Stimulated activated CD8-positive, alpha-beta memory T cell treated with anti-CD3 and anti-CD28 coated beads, Interleukin-12 subunit alpha, Interleukin-12 subunit beta, amount 100 ng/mL, for 1 hour (primary cell): ENCODE results near the gene AMMECR1L.
A peak's percentile ranks its signal among the peaks of the same experiment; 100 is the strongest.
"Not testable (repeated sequence)": the region's sequence is repeated elsewhere in the genome, so short reads cannot be mapped to it uniquely, and the experiment has no call there.

ENCODE experiments used
- DNase-seq: peaks from one replicate; pipeline ENCODE4 v3.0.0-alpha.2; 2020; ENCODE audit warnings: low read depth

Gene AMMECR1L

GRCh38 chr2:127885780-127886592, at the start of gene AMMECR1L:
AMMECR1L (minus strand) TSS chr2:127885956; CDS start chr2:127874234, 11,722 bp downstream.
- DNase-seq: peak; percentile 49

DNA sequence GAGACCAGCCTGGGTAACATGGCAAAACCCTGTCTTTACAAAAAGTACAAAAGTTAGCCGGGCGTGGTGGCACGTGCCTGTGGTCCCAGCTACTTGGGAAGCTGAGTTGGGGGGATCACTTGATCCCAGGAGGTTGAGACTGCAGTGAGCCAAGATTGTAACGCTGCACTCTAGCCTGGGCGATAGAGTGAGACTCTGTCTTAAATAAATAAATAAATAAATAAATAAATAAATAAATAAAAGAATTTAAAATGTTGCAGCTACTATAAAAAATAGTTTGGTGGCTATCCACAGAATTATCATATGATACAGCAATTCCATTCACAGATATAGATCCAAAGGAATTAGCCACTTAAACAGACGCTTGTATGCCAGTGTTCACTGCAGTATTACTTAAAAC, 49.6 kb upstream of the AMMECR1L start:
- no peak for DNase-seq

DNA sequence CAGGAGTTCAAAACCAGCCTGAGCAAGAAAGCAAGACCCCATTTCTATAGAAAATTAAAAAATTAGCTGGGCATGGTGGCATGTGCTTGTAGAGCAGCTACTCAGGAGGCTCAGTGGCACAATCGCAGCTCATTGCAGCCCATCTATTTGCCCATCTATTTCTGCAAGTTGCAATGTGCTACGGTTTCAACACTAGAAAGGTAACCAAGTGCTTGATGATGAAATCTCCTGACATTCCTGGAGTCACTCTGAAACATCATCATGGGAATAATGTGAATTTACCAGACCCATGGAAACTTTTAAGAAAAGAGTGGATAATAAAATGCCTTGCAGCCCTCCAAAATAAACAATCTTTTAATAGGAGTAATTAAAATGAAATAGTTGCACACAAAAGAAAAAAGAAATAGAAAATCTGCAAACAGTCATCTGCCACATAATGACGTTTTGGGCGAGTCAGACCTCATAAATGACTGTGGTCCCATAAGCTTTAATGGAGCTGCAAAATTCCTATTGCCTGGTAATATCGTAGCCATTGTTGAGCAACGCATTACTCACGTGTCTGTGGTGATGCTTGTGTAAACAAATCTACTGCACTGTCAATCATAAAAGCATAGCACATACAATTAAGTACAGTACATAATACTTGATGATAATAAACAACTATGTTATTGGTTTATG, 46.6 kb upstream of the AMMECR1L start:
- no peak for DNase-seq

- DNase-seq: no peak
These were observed 43.7 kb upstream of the AMMECR1L start for GRCh38 chr2:127929449-127929848.

DNA sequence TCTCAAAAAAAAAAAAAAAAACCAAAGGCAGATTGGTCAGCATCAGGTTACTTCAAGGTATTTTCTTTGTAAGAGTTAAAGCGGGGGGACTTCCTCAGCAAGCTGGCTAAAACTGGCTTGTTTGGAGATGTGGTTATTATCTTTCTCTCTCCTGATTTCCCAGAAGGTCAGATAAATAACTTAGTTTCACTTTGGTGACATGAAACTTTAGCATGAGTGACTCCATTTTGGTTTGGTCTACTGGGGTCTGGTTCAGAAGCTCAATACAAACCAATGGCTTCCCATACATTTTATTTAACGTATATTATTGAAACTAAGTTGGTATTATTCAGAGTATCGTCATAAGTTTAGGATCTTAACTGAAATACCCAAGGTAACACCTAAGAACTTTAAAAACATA, 41.6 kb upstream of the AMMECR1L start:
- DNase-seq: no peak

GRCh38 chr2:127917916-127918315, 32.2 kb upstream of the AMMECR1L start:
- DNase-seq: no peak

GRCh38 chr2:127913808-127914457, 28.2 kb upstream of the AMMECR1L start:
- no peak for DNase-seq

DNA sequence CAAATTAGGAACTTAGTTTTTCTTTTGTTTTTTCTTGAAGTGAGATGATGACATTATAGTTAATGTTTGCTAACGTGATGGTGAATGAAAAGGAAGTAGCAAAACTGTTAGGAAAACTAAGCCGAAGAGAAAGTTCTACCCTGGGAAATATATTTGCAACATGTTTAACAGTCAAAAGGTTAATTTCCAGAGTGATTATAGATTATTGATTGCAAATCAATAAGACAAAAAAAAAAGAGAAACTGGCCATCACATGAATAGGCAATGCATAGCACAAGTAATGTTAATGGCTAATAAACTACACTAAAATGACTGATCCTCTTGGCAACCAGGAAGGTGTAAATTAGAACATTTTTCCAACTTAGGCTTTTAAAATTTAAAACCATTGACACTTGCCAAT, 26.0 kb upstream of the AMMECR1L start:
- DNase-seq: no peak

- no peak for DNase-seq
These were observed 24.7 kb upstream of the AMMECR1L start for GRCh38 chr2:127910415-127910814.

DNA sequence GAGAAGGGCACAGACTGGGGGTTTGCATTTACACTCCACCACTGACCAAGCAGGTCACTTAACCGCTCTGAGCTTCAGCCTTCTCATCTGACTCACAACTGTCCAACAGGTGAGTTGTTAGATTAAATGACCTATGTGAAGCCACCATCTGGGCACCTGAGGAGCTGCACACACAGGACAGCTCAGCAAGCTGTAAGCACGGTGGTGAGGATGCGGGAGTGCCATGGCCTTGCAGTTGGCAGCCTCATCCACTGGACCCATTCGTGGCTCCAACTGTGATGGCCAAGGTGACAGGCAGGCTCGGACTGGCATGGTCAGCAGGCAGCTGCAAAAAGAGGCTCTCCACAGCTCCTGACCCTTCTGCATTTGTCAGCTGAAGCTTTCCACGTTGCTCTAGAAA, 23.3 kb upstream of the AMMECR1L start:
- no peak for DNase-seq

- DNase-seq: not testable (repeated sequence)
These were observed 22.1 kb upstream of the AMMECR1L start for GRCh38 chr2:127907733-127908400.

DNA sequence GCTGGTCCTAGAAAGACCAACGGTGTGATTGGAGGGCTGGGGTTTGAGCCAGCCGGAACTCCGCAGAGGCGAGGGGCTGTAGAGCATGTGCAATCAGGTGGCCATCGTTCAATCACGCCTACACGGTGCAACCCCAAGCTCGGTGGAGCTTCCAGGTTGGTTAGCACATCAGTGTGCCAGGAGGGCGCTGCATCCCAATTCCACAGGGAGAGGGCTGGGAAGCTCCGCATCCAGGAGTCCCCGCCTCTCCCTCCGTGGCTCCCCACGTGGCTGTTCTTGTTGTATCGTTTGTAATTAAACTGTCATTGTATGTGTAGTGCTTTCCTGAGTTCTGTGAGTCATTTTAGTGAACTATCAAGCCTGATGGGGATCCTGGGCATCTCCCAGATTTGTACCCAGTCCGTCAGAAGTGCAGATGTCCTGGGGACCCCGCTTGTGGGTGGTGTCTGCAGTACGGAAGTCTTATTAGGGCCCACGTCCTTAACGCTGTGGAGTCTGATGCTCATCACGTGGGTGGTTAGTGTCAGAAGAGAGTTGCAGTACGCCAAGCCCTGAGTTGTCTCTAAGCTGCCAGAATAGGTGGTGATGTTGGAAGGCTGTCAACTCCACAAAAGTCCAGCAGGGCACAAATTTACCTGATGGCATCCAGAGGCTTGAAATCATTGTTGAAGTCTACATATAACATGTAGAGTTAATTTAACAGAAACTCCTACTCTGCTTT, 20.6 kb upstream of the AMMECR1L start:
- DNase-seq: no peak

DNA sequence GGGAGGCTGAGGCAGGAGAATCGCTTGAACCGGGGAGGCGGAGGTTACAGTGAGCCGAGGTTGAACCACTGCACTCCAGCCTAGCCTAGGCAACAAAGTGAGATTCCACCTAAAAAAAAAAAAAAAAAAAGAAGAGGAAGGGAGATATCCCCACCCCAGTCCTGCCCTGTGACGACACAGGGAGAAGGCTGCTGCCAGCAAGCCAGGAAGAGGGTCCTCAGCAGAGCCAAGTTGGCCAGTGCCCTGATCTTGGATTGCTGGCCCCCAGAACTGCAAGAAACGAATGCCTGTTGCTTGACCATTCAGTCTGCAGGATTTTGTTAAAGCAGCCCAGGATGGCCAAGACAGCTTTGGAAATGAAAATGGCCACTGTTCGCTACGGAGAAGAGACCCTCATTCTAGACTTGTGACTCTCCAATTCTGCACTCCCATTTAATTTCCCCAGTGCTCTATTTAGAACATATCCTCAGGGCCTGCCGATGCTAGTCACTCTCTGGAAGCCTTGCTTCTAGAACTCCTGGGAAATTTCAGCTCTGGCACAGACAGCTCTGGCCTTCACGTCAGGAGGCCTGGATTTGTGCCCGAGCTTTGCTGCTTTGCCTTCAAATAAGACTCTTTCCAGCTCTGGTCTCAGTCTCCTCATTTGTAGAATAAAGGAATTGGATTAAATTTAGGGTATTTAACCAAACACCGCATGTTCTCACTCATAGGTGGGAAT, 15.7 kb upstream of the AMMECR1L start:
- DNase-seq: no peak

- DNase-seq: no peak
These were observed 11.9 kb upstream of the AMMECR1L start for GRCh38 chr2:127897531-127898211.

GRCh38 chr2:127893494-127893893, 7.7 kb upstream of the AMMECR1L start:
- DNase-seq: no peak

GRCh38 chr2:127893033-127893432, 7.3 kb upstream of the AMMECR1L start:
- DNase-seq: no peak

- no peak for DNase-seq
These were observed 6.1 kb upstream of the AMMECR1L start for GRCh38 chr2:127891811-127892210.

- DNase-seq: not testable (repeated sequence)
These were observed 5.0 kb upstream of the AMMECR1L start for GRCh38 chr2:127890756-127891155.

DNA sequence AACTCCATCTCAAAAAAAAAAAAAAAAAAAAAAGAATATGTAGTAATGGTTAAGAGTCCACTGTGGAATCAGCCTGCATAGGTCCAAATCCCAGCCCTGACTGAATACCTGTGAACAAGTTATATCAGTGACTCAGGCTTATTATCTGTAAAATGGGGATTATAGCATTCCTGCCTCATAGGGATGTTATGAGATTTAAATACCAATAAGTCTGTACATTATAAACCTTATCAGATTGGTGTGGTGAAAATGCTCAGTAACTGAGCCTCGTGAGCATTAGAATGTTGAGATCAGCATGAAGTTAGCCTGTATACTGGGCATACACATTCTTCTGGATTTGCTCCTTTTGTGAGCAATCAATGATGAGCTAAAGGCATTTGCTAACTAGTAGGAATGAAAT, 3.0 kb upstream of the AMMECR1L start:
- DNase-seq: no peak

DNA sequence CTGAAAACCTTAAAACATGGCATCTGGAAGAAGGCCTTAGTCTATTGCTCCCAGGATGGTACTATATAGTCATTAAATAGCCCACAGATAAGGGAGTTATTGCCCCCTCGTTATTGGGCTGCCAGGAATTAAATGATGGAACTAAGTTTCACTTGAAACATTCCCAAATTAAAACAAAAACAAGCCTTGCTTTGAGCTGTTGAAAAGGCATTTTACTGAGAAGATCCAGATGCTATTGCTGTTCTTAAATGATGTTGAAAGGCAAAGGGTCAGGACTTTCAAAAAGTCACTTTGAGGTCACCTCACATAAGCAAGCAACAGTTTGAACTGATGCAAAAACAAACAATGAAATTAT, 2.0 kb upstream of the AMMECR1L start:
- DNase-seq: no peak
